HG03060 (cell line): ENCODE results near the gene CDT1.

ENCODE experiments used
- ATAC-seq: cut with Tn5 transposase; IDR thresholded peaks from one replicate; pipeline ENCODE4 v1.9.1; 2021; ENCODE audit warnings: low read depth, moderate number of reproducible peaks; ENCODE audit not compliant: unreplicated experiment

CDT1 gene

DNA sequence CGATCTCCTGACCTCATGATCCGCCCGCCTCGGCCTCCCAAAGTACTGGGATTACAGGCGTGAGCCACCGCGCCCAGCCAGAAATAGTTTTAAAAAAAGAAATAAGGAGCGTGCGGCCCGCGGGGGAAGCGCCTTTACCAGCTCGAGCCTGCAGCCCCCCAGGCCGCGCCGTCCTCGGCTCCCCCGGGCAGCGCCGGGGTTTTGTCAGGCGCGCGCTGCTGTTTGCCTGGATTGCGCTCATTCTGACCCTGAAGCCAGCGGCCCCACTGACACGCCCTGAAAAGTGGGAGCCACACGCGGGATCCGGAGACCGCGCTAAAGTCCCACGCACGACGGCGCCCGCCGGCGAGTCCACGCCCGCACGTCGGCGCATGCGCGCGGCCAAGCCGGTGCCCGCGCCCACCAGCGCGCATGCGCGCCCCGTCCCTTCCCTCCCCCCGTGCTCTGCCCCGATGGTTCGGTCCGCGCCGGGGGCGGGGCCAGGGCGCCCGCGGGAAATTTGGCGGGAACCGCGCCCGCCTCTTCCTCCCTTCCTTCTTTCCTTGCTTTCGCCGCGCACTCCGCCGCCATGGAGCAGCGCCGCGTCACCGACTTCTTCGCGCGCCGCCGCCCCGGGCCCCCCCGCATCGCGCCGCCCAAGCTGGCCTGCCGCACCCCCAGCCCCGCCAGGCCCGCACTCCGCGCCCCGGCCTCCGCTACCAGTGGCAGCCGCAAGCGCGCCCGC lies at the start of gene CDT1:
Gene CDT1, plus strand, starts transcription at position 526 of the 724 bp plus-strand sequence. Its CDS starts 43 bp downstream, at position 569.
- no peak for ATAC-seq

DNA sequence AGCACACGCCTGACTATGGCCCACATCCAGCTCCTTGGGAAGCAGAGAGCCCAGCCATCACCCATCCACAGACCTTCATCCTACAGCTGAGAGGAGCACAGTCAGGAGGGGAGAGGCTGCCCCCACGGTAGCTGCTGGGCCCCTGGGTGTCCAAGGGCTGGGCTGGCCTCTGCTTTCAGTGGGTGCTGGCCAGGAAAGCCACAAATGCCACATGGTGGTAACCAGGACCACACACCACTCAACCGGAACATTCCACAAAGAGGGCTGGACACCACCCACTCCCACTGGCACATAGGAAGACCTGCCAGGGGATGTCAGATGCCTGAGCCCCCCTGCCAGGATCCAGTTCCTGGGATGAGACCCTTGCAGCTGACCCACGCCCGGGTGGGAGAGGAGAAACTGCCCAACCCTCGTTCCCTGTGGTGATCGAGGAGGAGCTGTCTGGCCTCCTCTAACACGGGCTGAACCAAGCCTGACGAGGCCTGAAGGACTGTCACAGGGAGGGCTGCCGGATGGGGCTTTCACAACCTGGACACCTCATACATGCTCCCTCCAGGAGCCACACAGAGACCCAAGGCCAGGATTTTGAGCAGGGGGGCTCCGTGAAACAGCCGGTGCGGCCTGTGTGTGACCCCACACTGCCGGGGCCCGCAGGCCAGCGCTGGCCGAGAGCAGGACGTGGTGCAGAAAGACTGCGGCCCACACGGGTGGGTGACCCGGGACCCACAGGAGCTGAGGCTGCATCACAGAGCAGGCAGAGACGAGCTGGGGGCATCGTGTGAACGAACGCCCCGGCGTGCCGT lies 49.3 kb upstream of the CDT1 start:
- no peak for ATAC-seq

DNA sequence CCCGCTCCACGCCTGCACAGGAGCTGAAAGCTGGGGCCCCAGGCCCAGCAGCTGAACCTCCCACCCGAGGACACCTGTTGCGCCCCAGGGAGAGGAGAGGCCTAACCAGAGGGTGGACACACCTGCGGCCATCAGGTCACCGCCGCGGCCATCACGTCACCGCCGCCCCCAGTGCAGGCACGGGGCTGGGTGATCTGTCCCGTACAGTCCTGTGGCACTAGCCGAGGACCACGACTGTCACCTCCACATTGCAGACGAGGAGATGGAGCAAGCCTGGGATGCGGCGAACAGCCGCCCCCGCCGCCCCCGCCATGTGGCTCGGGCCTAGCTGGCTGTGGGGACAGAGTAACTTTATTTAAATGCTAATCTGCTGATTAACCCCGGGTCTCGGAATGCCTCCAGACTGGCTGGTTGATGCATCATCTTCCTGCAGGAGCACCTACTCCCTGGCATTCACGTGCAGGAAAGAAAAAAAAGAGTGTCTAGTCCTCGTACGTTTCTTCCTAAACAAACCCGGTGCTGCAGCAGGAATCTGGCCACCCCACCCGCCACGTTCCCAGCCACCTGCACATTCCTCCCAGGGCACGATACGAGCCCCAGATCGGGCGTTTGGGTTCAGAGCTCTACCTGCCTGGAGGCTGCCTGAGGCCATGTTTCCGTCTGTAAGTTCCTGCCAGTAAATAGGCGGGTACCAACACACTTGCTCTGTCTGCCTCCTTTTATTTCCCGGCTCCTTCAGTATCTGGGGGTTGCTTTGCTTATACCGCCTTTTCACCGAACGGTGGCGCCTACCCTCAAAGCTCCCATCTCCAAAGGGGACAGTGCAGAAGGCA lies 48.5 kb upstream of the CDT1 start:
- ATAC-seq = no peak

DNA sequence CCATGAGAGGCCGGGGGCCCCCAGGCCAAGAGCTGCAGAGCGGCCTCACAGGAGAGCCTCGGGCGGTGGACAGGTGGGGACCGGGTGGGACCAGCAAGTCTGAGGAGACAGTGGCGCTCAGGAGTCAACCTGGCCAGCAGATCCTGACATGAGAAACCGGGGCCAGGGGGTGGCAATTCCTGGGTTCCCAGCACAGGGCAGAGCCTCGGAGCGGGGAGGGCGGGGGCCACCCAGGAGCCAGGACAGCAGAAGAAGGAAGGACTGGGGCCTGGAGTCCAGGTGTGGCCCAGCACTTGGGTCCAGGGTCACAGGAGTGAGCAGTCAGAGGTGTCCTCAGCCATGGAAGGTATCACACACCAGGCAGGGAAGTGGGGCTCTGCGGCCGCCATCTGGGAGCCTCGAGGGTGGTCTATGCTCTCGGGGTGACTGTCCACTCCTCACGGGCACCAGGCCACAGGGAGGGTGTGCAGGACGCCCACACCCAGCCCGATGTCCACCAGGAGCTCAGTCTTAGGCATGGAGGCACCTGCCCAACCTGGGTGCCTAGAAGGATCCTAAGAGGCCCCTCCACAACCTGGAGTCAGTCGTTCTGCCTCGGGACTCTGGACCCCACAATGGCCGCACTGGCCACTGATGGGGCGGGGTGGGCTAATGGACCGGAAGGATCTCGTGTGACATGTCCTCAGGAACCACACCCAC lies 47.7 kb upstream of the CDT1 start:
- no peak for ATAC-seq

DNA sequence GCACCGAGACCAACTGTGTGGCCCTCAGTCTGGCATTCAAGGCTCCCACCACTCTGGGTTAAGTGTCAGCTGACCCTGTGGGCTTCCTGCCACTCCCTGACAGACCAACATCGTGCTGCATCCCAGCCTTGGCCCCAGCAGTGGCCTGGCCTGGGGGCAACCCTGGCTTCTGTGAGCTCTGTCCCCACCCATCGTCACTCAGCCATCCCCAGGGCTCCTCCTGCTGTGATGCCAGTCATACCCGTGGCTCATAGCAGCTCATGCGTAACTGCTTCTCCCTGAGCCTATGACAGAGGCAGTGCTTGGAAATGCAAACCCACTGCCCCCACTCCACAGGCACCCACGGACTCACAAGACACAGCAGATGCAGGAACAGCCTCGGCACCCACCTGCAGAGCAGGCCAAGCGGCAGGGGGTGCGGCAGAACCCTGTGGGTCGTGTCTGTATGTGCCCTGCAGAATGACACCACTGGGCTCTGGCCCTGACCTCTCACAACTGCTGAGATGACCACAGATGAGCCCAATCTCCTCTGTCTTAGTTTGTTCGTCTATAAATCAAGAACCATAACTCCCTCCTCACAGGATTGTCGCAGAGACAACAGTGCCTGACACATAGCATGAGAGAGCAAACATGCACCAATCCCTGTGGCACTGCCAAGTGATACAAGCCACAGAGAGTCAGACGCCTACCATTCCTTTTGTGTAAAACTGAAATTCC lies 45.2 kb upstream of the CDT1 start:
- no peak for ATAC-seq

DNA sequence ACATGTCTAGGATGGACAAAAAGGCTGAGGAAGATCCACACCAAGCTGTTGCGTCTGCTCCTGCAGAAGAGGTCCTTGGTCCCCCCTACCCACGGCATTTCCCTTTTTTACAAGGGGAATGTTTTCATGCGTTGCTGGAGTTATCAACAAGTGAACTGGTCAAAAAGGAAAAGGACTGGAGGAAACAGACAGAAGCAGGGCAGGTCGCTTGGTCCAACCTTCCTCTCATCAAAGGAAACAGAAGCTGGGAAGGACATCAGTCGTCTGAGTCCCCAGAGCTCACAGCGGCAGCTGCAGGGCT lies 44.7 kb upstream of the CDT1 start:
- no peak for ATAC-seq

DNA sequence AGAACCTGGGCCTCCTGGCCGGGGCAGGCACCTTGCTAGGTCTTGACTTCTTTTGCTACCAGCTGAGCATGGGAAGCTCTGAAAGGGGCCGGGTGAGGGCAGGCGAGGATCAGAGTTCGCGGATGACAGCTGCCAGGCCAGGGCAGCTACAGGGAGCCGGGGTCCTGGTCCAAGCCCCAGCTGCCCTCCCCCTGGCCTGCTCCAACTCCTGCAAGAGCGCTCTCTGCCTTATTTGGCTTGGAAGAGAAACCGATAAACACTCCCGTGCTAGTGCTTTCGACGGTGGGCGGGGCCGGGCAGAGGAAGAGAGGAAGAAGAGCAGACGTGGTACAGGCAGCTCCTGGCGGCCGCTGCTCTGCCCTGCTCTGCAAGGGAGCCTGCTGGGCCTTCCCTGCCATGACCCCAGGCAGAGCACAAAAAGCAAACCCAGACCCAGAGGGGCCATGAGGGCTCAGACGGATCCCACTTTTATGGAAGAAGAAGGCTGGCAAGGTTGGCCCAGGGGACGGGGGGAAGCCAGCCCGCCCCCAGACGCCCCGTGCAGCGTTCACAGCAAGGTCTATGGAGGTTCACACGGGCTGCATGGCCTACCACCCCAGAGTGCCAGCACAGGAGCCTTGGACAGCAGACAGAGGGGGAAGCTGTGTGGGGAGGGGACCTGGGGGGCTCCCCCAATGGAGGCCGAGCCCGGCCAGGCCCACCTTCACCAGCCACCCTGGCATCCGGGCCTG lies 44.2 kb upstream of the CDT1 start:
- no peak for ATAC-seq

DNA sequence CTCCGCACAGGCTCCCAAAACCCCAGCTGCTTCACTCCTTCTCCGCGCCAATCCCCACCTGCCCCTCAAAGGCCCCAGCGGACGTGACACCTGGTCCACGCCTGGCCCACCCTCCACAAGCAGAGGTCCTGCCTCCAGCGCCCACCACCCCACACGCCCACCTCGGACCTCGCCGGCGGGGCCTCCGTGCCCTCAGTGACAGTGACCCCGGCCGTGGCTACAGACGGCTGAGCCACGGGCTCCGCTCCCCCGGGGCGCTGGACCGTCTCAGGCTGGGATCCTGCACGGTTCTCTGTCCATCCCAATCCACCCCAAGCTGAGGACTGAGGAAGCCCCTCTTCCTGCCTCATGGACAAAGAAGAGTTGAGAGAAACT lies 43.6 kb upstream of the CDT1 start:
- ATAC-seq = no peak

DNA sequence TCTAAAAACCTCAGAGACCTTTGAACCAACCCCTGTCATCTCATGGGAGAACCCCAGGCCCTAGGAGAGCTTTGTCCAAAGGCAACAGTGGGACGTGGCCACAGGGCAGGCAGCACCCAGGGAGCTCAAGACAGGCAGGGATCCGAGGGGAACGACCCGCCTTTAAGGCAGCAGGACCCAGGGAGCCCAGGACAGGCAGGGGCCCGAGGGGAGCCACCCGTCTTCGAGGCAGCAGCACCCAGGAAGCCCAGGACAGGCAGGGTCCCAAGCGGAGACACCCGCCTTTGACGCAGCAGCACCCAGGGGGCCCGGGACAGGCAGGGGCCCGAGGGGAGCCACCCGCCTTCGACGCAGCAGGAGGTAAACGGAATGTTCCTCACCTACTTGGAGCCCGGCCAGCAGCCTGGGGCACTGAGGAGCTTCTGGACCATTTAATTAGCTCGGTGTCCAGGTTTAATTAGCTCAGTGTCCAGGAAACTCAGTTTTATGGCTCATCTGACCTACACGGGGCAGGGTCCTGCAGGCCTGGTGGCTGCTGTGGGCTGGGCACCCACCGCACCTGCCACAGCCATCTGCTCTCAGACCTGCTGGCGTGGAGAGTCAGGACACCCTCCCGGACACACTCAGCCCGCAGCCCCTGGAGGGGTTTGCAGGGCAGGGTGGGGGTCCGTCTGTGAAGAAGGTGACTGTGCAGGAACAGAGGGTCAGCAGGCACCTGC lies 43.0 kb upstream of the CDT1 start:
- no peak for ATAC-seq

DNA sequence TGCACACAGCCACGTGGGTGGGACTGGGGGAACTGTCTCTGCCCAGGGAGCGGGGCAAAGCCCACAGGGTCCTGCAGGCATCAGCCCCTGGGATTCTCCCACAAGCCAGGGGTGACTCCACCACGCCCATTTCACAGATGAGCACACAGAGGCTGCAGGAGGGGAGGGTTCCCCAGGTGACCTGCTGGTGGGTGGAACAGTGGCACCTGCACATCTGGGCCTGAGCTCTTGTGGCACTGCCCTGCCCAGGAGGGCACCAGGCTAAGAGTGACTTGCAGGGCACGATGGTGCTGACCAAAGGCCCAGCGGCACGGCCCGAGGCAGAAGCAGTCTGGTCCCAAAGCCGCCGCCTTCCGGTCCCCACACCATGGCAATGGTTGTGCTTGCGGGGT lies 42.5 kb upstream of the CDT1 start:
- no peak for ATAC-seq

DNA sequence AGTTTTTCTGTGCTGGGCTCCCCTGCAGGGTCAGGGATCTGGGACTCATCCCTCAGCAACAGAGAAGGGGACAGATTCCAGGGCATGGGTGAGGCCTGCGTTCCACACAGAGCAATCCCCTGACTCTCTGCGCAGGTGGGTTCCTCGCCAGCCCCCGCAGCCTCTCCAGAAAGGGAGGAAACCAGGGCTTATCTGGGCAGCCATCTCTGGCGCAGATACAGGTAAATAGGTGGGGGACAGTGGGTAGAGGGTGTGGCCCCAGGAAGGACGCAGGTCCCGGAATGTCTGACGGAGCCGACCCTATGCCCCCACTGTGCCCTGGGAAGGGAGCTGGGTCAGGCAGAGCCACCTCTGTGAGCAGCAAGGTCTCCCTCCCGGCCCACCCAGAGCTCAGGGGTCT lies 41.8 kb upstream of the CDT1 start:
- no peak for ATAC-seq

DNA sequence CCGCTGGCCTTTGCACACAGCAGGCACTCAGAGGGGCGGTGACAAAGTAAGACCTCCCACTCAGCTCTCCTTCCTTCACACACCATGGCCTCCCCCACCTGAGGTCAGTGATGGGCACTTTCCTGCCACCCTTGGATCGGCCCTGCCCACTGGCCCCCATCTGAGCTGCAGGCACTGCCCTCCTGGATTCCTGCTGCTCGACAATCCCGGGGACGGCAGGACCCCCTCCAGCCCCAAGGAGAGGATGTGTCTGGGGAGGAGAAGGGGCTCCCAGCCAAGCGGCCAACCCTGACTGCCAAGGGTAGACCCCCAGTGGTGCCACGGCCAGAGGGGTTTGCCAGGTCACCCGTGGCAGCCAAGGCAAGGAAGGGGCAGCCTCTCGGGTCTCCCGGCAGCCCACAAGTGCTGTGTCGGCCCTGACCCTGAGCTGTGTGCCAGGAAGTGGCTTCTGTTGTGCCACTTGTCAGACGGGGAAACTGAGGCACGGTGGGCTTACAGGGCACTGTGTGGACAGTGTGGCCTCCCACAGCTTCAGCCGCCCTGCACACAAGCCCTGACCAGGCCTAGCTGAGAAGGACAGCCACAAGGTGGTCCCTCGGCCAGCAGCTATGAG lies 41.2 kb upstream of the CDT1 start:
- no peak for ATAC-seq

DNA sequence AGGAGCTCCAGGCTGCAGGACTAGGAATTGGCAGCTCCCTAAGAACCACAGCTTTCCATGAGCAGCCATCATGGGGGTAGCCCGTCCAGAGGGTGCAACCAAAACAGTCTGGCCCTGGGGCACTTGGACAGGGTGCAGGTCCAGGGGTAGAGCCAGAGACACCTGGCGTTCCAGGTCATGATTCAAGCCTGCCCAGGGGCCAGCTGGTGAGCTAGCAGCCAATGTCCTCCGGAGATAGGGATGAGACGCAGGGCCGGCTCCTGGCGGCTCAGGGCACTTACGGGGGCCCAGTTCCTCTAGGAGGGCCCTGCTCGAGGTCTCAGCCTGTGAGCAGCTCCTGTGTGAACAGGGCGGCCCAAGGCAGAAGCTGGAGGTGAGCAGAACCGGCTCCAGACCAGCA lies 40.6 kb upstream of the CDT1 start:
- no peak for ATAC-seq

DNA sequence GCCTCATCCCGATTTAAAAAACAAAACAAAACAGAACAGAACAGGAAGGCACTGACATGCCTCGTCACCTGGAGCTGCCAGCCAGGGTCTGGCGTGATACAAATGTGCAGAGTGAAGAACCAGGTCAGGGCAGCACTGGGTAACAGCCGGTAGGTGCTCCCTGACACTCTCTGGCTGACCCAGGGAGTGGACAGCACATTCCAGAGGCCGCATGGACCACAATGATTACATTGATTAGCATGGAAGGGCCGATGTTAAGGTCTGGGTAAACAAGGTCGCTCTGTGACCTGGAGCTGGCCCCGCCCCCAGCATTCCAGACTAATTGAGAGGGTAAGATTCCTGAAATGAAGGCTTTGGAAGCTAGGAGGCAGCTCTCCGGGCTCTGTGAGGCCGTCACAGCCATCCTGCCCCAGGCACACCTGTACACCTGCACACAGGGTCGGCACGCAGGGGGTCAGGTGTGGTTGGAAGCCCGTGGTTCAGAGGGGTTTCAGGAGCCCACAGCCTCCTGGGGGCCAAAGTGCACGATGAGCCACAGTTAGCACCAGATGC lies 40.0 kb upstream of the CDT1 start:
- ATAC-seq = no peak

DNA sequence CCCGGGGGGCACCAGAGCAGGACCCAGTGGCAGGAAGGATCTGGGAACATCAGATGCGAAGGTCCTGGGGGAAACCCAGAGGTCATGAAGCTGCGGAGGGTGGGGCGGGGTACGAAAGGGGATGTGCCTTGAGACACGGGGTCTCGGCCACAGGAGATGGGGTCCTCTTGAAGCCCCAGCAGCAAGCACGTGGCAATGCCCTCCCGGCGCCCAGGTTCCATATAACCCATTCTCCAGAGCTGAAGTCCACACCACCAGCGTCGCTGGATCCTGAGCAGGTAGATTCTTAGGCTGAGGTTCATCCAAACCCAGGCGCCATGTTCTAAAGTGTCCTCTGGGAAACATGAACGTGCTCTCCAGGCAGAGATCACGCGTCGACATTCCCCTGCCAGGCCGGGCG lies 39.5 kb upstream of the CDT1 start:
- ATAC-seq = no peak

DNA sequence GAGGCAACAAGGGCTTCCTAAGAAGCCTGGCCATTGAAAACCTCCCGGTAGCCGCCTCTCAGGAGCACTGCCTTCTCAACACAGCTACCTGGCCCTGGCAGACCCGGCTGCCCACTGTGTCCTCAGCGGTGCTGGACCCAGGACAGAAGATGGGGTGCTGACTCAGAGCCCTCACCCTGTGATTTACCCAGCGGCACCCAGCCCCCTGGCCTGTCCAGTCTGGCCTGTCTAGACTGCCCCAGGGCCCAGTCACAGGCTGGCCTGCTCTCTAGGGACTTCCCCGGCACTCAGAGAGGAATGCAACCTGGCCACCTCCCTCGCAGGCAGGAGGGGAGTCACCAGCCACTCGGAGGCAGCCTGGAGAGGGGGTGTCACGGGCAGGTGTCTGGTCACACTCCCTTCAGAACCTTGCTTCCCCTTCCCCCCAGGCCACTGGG lies 38.7 kb upstream of the CDT1 start:
- ATAC-seq = no peak

DNA sequence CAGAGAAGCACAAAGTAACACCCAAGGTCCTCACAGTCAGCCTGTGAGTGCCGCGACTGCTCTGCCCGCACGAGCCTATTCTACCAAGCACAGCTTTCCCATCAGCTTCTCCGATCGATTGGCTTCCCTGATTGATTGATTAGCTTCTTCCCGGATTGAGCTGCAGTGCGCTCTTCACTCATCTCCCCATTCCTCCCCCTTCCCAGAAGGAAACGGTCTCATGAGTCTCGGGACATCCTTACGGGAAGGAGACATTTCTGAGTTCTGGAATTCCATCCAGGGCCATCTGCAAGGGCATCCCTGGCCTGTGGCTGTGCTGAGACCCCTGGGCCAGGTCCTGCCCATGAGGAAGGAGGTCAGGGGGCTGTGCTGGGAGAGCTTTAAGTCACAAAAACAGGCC lies 36.6 kb upstream of the CDT1 start:
- no peak for ATAC-seq

DNA sequence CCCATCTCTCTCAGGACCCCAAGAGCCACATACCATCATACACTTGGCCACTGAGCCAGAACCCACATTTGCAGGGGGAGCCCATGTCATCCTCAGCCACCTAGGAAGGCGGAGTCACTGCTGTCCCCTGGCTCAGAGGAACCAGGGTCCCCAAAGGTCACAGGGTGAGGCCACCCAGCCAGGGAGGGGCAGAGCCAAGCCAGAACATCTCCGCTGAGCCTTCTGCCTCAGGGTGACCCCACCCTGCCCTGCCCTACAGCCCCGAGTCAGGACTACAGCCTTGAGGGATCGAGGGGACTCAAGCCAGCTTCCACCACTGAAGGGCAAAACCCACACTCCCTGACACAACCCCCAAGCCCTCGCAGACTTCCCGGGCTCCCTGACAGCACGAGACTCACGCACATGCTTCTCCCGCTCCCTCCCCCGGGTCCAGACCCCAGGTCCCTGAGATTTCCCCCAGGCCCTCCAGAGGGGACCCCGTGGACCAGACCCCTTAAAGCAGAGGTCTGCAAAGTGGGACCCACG lies 36.0 kb upstream of the CDT1 start:
- ATAC-seq = no peak
